Inferior parietal cortex (tissue), 1 donor: Measurements from ENCODE around the gene TNPO1.
"Not testable (repeated sequence)": the region's sequence is repeated elsewhere in the genome, so short reads cannot be mapped to it uniquely, and the experiment has no call there.

Source experiments
- DNase-seq: peaks from one replicate; pipeline ENCODE4 v3.0.0-alpha.2; 2016; ENCODE audit errors: extremely low spot score

The TNPO1 gene

GRCh38 chr5:72854419-72854818 is 38.0 kb downstream of the TNPO1 start:
- DNase-seq, result no peak

DNA sequence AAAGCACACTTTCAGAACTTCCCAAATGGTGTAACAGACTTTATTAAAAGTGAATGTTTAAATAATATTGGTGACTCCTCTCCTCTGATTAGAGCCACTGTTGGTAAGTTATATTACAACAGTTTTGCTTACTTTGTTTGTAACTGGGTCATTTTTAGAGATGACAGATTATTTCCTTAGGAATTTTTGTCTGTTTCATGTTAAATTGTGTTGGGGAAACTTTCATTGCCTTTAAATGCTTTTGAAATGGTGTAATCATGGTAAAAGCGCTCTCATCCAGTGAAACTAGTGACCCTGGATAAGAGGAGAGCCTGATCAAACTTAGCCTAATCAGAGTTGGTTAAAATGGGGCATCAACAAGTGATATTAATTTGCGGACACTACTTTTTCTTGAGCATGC is 39.4 kb downstream of the TNPO1 start:
- no peak for DNase-seq

- DNase-seq, result no peak
Measured at GRCh38 chr5:72857396-72857795, 40.9 kb downstream of the TNPO1 start.

DNA sequence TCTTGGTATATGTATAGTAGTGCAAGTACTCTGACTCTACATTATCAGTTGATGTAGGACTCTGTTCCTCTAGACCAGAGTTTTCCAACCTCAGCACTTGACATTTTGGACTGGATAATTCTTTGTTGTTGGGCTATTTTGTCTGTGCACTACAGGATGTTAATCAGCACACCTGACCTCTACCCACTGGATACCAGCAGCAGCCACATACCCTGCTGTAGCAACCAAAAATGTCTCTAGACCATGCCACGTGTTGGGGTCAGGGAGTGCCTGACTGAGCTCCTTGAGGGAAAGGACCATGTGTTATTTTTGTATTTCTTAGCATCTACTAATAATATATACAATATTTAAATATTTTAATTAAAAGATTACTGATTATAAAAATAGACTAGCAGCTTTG is 42.7 kb downstream of the TNPO1 start:
- no peak for DNase-seq

GRCh38 chr5:72860499-72860898 is 44.0 kb downstream of the TNPO1 start:
- DNase-seq, result no peak

GRCh38 chr5:72871366-72872024 is 55.0 kb downstream of the TNPO1 start:
- DNase-seq, result no peak

DNA sequence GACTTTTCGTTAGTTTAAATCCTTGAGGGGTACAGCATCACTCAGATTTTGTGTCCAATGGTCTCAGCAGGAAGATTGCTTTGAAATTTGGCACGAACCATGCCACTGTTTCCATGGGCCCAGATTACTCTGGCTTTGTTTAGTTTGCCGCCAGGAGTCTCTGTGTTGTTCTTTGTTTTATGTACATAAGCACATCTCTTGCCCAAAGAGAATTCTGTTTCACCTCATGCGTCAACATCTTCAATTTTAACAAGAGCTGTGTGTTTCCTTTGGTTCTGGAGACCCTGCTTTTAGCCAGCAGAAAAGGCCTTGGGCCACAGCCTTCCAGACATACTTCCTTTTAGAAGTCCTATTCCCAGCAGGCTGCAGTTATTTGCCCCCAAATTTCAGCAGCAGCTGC is 62.4 kb downstream of the TNPO1 start:
- DNase-seq, result no peak

- no peak for DNase-seq
Measured at GRCh38 chr5:72882989-72883388, 66.5 kb downstream of the TNPO1 start.

DNA sequence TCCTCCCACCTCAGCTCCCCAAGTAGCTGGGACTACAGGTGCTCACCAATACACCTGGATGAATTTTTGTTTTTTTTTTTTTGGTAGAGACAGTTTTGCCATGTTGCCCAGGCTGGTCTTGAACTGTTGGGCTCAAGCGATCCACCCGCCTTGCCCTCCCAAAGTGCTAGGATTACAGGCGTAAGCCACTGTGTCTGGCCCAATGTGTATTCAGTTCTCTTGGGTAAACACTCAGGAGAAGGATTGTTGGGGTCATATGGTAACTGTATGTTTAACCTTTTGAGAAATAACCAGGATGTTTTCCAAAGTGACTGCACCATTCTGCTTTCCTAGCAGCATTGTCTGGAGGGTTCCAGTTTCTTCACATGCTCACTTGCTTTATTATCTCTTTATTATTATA is 67.4 kb downstream of the TNPO1 start:
- no peak for DNase-seq

- no peak for DNase-seq
Measured at GRCh38 chr5:72884892-72885291, 68.4 kb downstream of the TNPO1 start.

- DNase-seq, result no peak
Measured at GRCh38 chr5:72885824-72886223, 69.4 kb downstream of the TNPO1 start.

DNA sequence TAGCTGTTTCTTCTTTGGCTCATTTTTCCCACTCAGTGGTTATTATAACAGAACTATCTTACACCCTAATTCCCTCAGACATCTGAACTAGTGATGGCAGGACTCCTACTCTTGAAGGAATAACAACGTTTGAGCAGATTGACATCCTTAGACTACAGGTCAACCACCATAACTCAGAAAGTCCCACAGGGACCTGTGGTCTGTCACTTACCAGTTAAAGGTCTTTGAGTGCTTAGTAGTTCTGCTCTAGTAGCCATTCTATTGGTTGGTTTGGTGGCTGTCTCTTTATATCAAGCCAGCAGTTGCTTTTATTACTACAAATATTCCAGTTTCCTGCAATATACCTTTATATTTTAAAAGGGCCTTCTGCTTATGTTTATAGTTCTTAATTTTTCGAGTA is 72.1 kb downstream of the TNPO1 start:
- DNase-seq, result no peak

- no peak for DNase-seq
Measured at GRCh38 chr5:72889324-72889723, 72.9 kb downstream of the TNPO1 start.

- no peak for DNase-seq
Measured at GRCh38 chr5:72892846-72893245, 76.4 kb downstream of the TNPO1 start.

DNA sequence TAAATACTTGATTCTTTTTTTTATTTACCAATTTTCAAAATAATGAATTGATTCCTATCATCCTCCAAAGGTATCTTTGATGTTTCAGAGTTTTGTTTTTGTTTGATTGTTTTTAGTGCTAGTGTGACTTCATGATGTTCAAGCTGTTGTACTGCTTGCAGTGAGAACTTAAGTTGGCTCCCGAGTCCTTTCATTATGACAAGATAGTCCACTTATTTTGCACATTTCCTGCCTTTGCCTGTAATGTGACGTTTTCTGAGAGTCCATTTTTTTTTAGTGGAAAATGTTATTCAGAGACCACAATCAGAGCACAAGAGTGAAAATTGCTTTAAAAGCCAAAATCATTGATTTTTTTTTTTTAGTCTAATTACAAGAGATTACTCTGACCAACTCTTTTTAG is 79.3 kb downstream of the TNPO1 start:
- no peak for DNase-seq

GRCh38 chr5:72906806-72907205 is 90.3 kb downstream of the TNPO1 start:
- DNase-seq, result no peak

- no peak for DNase-seq
Measured at GRCh38 chr5:72908664-72909063, 92.2 kb downstream of the TNPO1 start.

DNA sequence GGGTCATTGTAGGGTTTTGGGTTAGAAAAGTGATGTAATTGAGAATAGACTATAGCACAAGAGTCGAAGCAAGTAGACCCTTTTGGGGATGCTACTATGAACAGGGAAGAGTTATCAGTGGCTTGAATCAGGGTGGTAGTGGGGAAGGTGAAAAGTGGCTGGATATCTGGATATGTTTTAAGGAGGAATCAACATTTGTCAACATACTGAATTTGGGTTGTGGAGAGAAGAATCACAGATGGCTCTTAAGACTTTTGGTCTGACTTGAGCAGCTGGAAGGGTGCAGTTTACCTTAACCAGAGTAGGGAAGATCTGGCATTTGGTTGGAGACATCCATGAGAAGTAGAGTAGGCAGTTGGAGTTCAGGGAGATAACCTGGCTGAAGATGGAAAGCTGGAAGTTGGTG is 100.9 kb downstream of the TNPO1 start:
- DNase-seq, result no peak

DNA sequence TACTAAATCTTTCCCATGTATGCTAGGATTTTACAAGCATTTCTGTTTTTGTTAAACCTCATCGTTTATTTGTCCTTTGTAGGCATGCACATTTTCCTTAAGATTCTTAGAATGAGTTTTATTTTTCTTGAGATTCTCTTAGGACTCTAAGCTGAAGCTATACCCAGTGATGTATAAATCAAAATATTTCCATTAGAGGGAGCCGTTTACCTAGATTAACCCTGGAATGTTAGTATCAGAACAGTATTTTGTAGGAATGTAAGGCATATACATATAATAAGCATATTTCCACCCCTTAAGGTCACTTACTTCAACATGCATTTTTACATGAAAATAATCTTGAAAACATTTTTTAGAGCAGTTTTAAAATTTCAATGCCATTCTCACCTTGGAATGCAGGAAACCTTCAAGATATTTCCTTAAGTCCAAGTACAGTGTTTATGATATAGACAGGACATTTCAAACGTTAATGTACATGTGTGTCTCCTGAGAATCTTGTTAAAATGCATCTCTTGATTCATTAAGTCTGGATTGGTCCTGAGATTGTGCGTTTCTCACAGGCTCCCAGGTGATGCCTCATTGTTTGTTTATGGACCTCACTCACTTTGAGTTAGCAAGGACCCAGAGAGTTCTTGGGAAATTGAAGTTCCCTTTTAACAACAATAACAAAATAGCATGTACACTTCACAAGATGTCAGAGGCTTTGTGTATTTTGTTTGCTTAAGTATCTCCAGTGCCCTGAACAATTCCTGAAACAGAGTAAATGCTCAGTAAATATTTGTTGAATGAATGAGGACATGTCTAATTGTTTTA is 104.4 kb downstream of the TNPO1 start:
- DNase-seq, result no peak

DNA sequence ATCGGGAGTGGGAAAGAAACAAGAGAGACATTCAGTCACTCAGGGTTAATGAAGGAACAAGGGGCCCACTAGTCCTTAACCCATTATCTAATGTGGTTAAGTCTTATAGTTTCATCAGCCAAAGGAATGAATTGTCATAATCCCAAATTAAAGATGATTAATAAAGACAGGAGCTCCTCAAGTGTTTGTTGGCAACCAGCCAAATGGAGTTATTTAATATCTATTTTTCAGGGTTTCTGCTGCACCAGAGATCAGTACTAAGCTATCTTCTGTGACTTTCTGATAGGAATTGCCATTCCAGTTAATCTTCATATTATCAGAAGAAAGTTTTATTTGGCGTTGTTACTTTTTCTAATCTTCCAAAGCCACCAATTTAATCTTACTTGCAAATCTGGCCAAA is 105.4 kb downstream of the TNPO1 start:
- DNase-seq, result no peak

- no peak for DNase-seq
Measured at GRCh38 chr5:72922422-72922821, 106.0 kb downstream of the TNPO1 start.

- no peak for DNase-seq
Measured at GRCh38 chr5:72925336-72926010, 109.0 kb downstream of the TNPO1 start.

GRCh38 chr5:72932686-72933085 is 116.2 kb downstream of the TNPO1 start:
- not testable (repeated sequence) for DNase-seq
